K562 (cell line): Measurements from ENCODE around the gene EHMT2. TPM values are rescaled to one million over a fixed set of nuclear protein-coding genes. Genes with fewer than 3 reads are reported as not detected.

ENCODE experiments used
- BCLAF1 ChIP-seq, 2 experiments: fragments of 450-650 bp in 1 of 2; IDR thresholded peaks; 2 replicates each; pipeline ENCODE4 v1.6.1; 2011 to 2017; ENCODE audit warnings: low read depth in 2 of 2, antibody characterized with exemption in 1 of 2, borderline replicate concordance in 1 of 2, low read length in 1 of 2, mild to moderate bottlenecking in 1 of 2, mixed read lengths in 1 of 2; ENCODE audit not compliant: control insufficient read depth in 1 of 2
- CCAR2 ChIP-seq: fragments of 200-400 bp; formaldehyde crosslinking; IDR thresholded peaks from 2 replicates; pipeline ENCODE4 v1.6.1; 2017; ENCODE audit warnings: mild to moderate bottlenecking, low read depth, low read length
- HMG20B ChIP-seq: fragments of 250-450 bp; sonication (Bioruptor Pico); IDR thresholded peaks from 2 replicates; pipeline ENCODE4 v1.5.0; 2021; ENCODE audit warnings: mild to moderate bottlenecking
- MLX ChIP-seq, 2 experiments: fragments of 450-650 bp in 1 of 2; sonication (generic) in 1 of 2; formaldehyde crosslinking; conservative IDR thresholded peaks; 2 replicates each; pipeline versions ENCODE4 v1.4.0 to v1.8.1; 2020 to 2022; ENCODE audit warnings: mild to moderate bottlenecking in 1 of 2, missing genetic modification reagents in 1 of 2
- MXI1 ChIP-seq: IDR thresholded peaks from 2 replicates; pipeline ENCODE4 v1.6.1; 2011; ENCODE audit warnings: low read depth, mild to moderate bottlenecking, improper control_type of control experiment, low read length
- RB1 ChIP-seq: fragments of 450-650 bp; IDR thresholded peaks from 2 replicates; pipeline ENCODE4 v1.6.1; 2017; ENCODE audit warnings: low read depth, mild to moderate bottlenecking
- ZBTB9 ChIP-seq: fragments of 450-650 bp; formaldehyde crosslinking; IDR thresholded peaks from 2 replicates; pipeline ENCODE4 v1.4.0; 2020; ENCODE audit warnings: mild to moderate bottlenecking, moderate library complexity
- ZNF696 ChIP-seq: fragments of 250-450 bp; sonication (Bioruptor Pico); conservative IDR thresholded peaks from 2 replicates; pipeline ENCODE4 v1.4.0; 2020; ENCODE audit warnings: mild to moderate bottlenecking, moderate library complexity
- polyA plus RNA-seq, 8 experiments: library from polyadenylated mRNA; depleted of rRNA in 4 of 8; stranded (reverse) in 5 of 8; unstranded in 3 of 8; fragments of >200 nt; fragmentation: Nextera tagmentation in 2 of 8; fragmentation: Illumina TruSeq in 1 of 8; extraction: Ambion mirVana in 2 of 8; extraction: Trizol in 1 of 8; gene quantifications; 2 replicates each; pipeline versions ENCODE4 v1.2.1 to v1.2.3, GENCODE V29; 2011 to 2014; ENCODE audit warnings: inconsistent platforms in 1 of 8, missing spikeins in 1 of 8
- total RNA-seq, 7 experiments: library from RNA; depleted of rRNA in 6 of 7; stranded (reverse); fragments of >200 nt in 6 of 7; fragmentation: Illumina TruSeq in 2 of 7; extraction: Trizol in 2 of 7; gene quantifications; 2 replicates each; pipeline versions ENCODE4 v1.2.1 to v1.2.3, GENCODE V29; 2011 to 2021; ENCODE audit warnings: low replicate concordance in 1 of 7

EHMT2 gene
- total and polyA plus RNA-seq, 9 of the 15 experiments (the other 6 are each of a cell fraction or from before 2014, with no cell fraction given), result 2.1 to 63.8 (median 38.5) TPM

GRCh38 chr6:31834367-31835250 is 62.9 kb downstream of the EHMT2 start (continued):
- TF ChIP-seq CCAR2 (no peak), ZNF696 (CRISPR knock-in tag) (peak; percentile 76; the same call in 1 of the 2 replicates), RB1 (no peak), MLX (CRISPR knock-in tag; conservative IDR thresholded peaks at IDR 0.05) (peak; percentile 94 to 95), BCLAF1 (IDR thresholded peaks at IDR 0.05; ENCODE audit: borderline replicate concordance in 1 of 2, control insufficient read depth in 1 of 2, low read depth in 2 of 2, low read length in 1 of 2) (peak in 1 of 2 experiments; percentile 87; a peak in 2 of 4 replicates), ZBTB9 (peak; percentile 93; the same call in 1 of the 2 replicates), HMG20B (peak; percentile 92), MXI1 (peak; percentile 85)
